ENCODE data around the gene BICD2.

DNA sequence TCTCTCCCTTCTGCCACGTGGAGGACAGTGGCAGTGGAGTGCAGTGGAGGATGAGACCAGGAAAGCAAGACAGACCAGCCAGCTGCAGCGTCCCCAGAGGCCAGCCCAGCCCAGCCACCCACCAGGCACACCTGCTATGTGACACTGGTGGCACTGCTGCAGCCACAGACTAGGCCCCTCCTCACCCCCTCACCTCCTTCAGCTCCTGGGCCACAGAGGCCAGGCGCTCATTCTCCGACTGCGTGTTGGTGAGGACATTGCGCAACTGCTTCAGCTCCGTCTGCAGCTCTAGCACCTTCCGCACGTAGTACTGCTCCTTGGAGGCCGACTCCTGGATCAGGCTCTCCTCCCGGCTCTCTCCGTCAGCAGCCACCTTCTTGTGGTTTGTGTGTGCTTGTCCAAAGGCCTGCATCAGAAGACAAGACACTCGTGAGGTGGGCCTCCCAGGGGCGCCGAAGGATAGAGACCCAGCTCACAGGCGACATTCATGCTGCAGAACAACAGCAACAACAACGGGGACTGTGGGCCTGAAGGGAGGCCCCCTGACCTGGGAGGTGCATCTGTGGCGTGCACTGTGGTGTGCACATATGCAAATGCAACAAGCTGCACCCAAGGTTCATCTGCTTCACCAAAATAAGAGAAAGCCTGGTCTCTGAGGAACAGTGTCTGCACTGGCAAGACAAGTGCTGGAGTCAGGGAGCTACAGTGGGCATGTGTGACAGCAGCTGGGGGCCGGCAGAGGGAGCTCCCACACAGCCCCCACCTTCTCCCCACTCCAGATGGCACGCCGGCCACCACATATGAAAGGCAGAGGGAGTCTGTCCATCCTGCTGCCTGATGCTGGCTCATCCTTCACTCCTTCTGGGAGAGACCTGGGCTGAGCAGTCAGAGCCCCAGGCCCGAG is 35.5 kb downstream of the BICD2 start:
- TF ChIP-seq, protein P1, sequence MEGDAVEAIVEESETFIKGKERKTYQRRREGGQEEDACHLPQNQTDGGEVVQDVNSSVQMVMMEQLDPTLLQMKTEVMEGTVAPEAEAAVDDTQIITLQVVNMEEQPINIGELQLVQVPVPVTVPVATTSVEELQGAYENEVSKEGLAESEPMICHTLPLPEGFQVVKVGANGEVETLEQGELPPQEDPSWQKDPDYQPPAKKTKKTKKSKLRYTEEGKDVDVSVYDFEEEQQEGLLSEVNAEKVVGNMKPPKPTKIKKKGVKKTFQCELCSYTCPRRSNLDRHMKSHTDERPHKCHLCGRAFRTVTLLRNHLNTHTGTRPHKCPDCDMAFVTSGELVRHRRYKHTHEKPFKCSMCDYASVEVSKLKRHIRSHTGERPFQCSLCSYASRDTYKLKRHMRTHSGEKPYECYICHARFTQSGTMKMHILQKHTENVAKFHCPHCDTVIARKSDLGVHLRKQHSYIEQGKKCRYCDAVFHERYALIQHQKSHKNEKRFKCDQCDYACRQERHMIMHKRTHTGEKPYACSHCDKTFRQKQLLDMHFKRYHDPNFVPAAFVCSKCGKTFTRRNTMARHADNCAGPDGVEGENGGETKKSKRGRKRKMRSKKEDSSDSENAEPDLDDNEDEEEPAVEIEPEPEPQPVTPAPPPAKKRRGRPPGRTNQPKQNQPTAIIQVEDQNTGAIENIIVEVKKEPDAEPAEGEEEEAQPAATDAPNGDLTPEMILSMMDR (IDR thresholded peaks at IDR 0.05; ENCODE audit: insufficient read depth, low read depth, low read length) = no peak
- TF ChIP-seq EZH2 (IDR thresholded peaks at IDR 0.05; ENCODE audit: insufficient read depth, low read length) = no peak
